Measurements from ENCODE around the gene MUC5AC.
"Not testable (repeated sequence)": the region's sequence is repeated elsewhere in the genome, so short reads cannot be mapped to it uniquely, and the experiment has no call there.

MUC5AC gene

GRCh38 chr11:1150769-1151365, 6.9 kb upstream of the MUC5AC start:
- no peak for DNase-seq

GRCh38 chr11:1151366-1152315, 6.1 kb upstream of the MUC5AC start:
- no peak for DNase-seq

DNA sequence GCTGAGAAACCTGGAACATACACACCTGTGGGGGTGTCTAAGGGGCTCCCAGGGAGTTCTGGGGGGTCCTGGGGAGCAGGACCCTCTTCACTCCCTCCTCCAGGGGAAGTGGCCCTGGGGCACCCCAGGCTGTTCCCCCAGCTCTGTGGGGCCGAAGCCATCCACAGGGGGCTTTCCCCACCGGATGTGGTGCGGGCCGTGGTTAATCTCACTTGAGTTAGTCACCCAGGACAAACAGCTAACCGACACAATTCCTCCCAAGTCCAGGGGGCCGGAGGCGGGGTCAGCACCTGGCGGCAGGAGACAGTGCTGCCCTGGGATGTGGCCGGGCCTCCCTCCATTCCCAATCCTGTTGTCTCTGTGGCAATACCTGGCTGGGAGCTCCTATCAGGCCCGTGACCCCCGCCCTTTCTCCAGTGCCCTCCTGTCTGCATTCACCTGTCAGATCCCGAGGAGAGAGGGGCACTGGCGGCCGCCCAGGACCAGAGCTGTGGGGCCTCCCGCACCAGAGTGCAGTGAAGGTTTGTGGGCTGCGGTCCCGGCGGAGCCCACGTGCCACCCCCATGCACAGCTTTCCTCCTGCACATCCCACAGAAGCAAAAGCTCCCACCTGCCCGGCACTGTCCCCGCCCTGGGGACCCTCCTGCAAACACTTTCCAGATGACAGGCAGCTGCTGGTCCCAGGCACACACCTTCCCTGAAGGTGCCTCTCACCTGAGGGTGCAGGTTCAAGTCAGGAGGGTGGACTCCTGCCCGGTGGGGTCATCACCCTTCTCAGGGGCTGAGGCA, 5.2 kb upstream of the MUC5AC start:
- no peak for DNase-seq

DNA sequence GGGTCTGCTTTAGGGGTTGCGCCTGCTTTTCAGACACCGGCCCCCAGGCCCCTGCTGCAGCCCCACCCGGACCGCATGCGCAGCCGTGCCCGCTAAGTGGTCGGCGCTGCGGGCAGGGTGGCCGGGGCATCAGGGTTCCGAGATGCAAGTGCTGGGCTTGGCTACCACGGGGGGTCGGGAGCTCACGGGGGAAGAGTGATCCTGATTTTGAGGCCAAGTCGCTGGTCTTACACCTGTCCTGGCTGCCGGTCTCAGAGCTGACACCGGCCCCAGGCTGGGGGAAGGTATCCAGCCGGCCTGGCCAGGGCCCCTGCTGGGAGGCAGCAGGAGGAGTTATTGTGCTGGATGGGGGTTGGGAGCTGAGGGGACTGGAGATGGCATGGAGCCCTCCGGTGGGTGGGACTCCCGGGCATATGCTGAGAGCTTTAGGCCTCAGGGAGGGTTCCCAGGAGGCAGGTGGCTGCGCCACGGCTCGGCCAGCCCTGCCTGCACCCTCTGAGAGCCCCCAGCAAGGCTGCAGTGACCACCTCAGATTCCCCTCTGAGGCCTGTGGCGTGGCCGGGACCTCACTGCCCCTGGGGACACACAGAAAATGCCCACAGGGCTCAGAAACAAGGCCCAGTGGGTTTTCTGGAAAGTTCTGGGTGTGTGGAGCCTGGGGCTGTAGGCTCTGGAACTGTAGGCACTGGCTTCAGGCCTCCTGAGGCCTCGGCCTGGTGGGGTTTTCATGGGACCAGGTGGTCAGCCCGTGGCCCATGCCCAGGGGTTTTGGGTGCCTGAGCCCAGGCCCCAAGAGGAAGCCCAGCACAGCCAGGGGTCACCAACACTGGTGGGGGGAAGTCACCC, 4.4 kb upstream of the MUC5AC start:
- no peak for DNase-seq

DNA sequence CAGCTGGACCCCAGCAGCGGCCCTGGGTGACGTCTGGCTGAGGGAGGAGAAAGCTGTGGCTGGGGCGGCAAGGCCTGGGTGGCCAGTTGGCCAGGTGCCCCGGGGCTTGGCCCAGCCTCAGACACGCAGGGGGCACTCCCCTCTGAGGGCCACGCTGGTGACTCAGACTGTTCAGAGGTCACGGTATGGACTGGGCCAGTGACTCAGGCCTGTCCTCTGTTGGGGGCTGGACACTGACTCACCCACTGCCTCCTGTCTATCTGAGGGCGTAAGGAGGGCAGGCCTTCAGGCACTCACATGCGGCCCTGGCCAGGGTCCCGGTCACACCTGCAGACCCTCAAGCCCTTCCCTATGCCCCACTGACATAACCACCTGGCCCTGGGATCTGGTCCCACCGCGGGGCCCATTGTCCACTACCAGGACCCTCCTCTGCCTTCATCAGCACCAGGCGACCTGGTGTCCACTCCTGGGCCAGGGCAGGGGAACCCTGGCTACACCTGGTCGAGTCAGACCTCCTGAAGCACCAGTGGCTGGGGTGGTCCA, 3.7 kb upstream of the MUC5AC start:
- DNase-seq = no peak

DNA sequence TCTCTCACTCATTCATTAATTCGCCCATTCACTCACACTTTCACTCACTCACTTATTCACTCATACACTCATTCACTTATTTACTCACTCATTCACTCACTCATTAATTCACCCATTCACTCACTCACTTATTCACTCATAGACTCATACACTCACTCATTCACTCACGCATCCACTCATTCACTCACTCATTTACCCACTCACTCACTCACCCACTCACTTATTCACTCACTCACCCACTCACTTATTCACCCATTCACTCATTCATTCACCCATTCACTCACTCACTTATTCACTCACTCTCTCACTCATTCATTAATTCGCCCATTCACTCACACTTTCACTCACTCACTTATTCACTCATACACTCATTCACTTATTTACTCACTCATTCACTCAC, 3.1 kb upstream of the MUC5AC start:
- not testable (repeated sequence) for DNase-seq

DNA sequence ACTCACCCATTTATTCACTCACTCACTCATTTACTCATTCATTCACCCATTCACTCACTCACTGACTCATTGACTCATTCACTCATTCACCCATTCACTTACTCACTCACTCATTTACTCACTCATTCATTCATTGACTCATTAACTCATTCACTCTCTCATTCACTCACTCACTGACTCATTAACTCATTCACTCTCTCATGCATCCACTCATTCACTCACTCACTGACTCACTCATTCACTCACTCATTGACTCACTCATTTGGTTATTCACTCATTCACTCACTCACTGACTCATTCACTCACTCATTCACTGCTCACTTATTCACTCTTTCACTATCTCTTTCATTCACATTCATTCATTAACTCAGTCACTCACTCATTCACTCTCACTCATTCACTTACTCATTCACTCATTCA, 2.5 kb upstream of the MUC5AC start:
- no peak for DNase-seq

DNA sequence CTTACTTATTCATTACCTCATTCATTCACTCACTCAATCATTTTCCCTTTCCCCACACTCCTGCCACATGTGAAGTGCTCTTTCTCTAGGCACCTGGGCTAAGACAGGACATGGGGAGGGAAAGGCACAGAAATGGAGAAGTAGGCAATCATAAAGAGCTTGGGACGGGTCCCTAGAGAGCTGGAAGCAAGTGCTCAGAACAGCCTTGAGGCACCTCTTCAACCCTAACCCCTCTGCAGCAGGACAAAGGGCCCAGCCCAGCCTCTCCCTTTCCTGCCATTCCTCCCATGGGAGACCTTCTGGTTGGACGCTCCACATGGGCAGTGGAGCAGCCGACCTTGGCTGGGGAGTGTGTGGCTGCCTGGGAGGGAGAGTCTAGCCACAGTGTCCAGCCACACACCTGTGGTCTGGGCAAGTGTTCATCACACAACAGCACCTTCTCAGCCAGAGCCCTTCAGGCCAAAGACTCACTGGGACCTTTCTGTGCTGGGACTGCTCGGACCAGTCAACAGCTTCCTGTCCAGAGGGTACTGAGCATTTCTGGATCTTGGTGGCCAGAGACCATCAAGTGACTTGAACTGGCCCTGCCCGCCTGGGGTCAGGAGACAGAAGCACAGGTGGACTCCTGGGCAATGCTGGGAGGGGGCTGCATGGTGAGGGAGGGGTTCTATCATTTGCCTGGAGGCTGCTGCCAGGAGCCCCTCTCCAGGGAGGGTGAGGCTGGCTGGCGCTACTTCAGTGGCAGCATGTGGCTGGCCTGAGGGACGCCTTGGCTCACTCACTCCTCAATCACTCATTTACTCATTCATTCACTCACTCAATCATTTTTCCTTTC, 1.0 kb upstream of the MUC5AC start:
- DNase-seq = no peak

GRCh38 chr11:1157341-1157644, 460 bp upstream of the MUC5AC start:
- no peak for DNase-seq

- DNase-seq = no peak
Measured at GRCh38 chr11:1158681-1159487, 1.1 kb downstream of the MUC5AC start.

DNA sequence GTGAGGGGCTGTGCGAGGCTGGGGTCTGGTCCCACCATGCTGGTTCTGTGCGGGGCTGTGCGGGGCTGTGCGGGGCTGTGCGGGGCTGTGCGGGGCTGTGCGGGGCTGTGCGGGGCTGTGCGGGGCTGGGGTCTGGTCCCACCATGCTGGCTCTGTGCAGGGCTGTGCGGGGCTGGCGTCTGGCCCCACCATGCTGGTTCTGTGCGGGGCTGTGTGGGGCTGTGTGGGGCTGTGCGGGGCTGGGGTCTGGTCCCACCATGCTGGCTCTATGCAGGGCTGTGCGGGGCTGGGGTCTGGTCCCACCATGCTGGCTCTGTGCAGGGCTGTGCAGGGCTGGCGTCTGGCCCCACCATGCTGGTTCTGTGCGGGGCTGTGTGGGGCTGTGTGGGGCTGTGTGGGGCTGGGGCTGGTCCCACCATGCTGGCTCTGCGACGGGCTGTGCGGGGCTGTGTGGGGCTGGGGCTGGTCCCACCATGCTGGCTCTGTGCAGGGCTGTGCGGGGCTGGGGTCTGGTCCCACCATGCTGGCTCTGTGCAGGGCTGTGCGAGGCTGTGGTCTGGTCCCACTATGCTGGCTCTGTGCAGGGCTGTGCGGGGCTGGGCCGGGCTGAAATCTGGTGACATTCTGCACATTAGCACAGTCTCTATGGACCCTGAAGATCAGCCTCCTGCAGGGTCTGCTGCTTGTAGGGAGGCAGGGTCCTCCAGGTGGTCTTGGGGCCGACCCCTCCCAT, 1.9 kb downstream of the MUC5AC start:
- not testable (repeated sequence) for DNase-seq

GRCh38 chr11:1160231-1161101, 2.7 kb downstream of the MUC5AC start:
- DNase-seq = no peak

GRCh38 chr11:1161410-1162137, 3.8 kb downstream of the MUC5AC start:
- no peak for DNase-seq

DNA sequence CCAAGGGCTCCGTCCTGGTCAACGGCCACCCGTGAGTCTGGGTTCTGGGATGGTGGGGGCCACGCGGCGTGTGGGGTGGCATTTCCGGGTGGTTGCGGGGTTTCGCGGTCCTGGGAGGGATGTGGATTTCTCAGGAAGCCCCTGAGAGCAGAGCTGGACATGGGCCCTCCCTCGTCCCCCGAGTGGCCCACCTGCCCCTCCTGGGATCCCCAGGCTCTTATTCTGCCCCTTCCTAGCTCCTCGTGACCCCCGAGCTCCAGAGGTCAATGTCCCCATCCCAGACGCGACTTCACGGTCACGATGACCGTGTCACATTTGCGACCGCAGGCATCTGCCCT, 4.4 kb downstream of the MUC5AC start:
- no peak for DNase-seq

GRCh38 chr11:1162491-1163311, 4.9 kb downstream of the MUC5AC start:
- DNase-seq = no peak

DNA sequence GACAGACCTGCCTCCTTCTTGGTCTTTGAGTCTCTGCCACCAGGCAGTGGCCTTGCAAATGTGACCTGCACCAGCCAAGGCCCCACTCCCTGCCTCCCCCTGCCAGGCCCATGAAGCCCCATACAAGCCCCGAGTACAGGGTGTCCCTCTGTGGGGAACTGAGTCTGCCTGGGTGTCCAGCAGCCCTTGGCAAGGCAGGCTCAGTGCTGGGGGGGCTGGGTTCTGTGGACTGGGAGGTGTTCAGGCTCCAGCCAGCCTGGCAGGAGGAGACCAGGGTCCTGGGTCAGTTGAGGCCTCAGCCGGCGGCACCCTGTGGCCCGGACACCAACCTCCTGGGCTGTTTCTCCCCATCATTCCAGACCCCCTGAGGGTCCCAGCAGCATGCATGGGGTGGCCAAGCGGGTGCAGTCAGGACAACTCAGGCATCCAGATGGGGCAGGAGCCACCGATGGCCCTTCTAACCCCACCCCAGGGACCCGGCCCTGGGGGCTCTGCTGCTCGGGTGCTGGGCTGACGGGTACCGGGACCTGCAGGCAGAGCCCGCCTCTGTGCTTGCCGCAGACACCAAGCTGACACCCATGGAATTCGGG, 5.7 kb downstream of the MUC5AC start:
- DNase-seq = no peak
